Measurements from ENCODE around the gene NR0B1. TPM values are rescaled to one million over a fixed set of nuclear protein-coding genes. Genes with fewer than 3 reads are reported as not detected.

Gene NR0B1
- total RNA-seq, 1 donor from 2014 or later = not detected

DNA sequence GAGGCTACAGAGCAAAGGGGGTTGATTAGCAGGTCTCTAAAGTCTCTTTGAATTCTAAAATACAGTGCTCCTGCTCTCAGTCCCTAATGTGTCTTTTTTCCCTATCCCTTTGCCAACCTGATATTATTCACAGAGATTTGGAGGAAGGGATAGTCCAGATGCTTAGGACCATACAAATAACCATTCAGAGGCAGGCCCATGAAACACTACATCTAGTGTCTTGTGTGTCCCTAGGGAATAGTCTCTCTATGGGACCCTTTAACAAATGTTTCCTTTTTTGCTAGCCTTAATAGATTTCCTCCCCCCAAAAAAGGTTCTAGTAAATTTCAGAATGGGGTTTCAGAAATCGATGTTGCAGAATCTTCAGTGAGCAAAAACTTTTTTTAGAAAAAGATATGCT lies 1.7 kb downstream of the NR0B1 start:
- no peak overlapping the region for H3K4me3 Mint-ChIP-seq (ENCODE audit: unreplicated experiment)
- no peak overlapping the region for H3K27ac Mint-ChIP-seq (ENCODE audit: unreplicated experiment)
- TF ChIP-seq, protein P1, sequence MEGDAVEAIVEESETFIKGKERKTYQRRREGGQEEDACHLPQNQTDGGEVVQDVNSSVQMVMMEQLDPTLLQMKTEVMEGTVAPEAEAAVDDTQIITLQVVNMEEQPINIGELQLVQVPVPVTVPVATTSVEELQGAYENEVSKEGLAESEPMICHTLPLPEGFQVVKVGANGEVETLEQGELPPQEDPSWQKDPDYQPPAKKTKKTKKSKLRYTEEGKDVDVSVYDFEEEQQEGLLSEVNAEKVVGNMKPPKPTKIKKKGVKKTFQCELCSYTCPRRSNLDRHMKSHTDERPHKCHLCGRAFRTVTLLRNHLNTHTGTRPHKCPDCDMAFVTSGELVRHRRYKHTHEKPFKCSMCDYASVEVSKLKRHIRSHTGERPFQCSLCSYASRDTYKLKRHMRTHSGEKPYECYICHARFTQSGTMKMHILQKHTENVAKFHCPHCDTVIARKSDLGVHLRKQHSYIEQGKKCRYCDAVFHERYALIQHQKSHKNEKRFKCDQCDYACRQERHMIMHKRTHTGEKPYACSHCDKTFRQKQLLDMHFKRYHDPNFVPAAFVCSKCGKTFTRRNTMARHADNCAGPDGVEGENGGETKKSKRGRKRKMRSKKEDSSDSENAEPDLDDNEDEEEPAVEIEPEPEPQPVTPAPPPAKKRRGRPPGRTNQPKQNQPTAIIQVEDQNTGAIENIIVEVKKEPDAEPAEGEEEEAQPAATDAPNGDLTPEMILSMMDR (IDR thresholded peaks at IDR 0.05) = no peak
- no peak for DNase-seq (ENCODE audit: low spot score)
- peaks cover 10% of the 10 kb centered on the region for H3K4me1 Mint-ChIP-seq (ENCODE audit: low read depth)
- no peaks in the 10 kb centered on the region for H3K9me3 Mint-ChIP-seq (ENCODE audit: low read depth)
- H3K36me3 Mint-ChIP-seq (ENCODE audit: low read depth) = no peaks in the 10 kb centered on the region
- peaks cover 11% of the 10 kb centered on the region for H3K27me3 Mint-ChIP-seq (ENCODE audit: low read depth)

DNA sequence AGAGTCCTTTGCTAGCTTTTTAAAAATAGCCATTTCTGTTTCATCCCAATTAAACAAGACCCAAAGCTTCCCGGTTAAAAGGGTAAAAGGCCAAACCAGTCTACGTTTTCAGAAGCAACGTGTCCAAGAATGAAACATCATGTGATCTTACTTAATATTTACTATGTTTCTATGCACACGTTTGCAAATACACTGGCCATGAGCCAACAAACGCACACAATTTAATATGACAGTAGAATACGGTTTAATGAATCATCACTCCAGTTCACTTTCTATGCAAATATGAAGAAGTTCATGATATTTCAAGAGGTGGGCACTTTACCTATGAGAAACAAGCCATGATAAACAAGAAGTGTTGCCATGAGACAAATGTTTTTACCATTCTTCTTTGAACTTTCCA lies 4.3 kb downstream of the NR0B1 start:
- H3K36me3 Mint-ChIP-seq (ENCODE audit: low read depth) = no peaks in the 10 kb centered on the region
- H3K4me1 Mint-ChIP-seq (ENCODE audit: low read depth) = peaks cover 15% of the 10 kb centered on the region
- H3K27ac Mint-ChIP-seq (ENCODE audit: unreplicated experiment) = no peak overlapping the region
- no peaks in the 10 kb centered on the region for H3K9me3 Mint-ChIP-seq (ENCODE audit: low read depth)
- H3K4me3 Mint-ChIP-seq (ENCODE audit: unreplicated experiment) = no peak overlapping the region
- TF ChIP-seq, protein P1 (IDR thresholded peaks at IDR 0.05) = no peak
- peaks cover 13% of the 10 kb centered on the region for H3K27me3 Mint-ChIP-seq (ENCODE audit: low read depth)
- DNase-seq (ENCODE audit: low spot score) = no peak

DNA sequence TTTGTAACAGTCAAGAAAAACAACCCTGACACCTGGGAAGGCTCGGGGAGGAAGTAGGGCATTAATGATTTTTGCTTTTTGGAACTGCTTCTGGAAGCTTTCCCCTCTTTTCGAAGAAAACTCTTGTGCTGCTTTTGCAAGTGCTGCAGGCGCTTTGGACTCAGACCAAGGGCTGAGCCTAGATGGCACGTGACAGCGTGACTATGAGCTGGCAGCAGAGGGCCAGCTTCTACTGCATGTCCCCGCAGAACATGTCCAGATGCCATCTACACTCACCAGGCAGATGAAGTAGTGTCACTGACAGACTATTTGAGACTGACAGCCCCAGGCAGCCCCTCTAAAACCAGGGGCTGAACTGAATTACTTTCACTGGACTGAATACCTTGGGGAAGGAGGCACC lies 6.2 kb downstream of the NR0B1 start:
- Mint-ChIP-seq H3K4me1 (ENCODE audit: low read depth) (peaks cover 15% of the 10 kb centered on the region), H3K27me3 (ENCODE audit: low read depth) (peaks cover 8% of the 10 kb centered on the region), H3K4me3 (ENCODE audit: unreplicated experiment) (no peak overlapping the region), H3K27ac (ENCODE audit: unreplicated experiment) (no peak overlapping the region), H3K36me3 (ENCODE audit: low read depth) (no peaks in the 10 kb centered on the region), H3K9me3 (ENCODE audit: low read depth) (no peaks in the 10 kb centered on the region)
- DNase-seq (ENCODE audit: low spot score) = no peak
- TF ChIP-seq, protein P1 (IDR thresholded peaks at IDR 0.05) = no peak

DNA sequence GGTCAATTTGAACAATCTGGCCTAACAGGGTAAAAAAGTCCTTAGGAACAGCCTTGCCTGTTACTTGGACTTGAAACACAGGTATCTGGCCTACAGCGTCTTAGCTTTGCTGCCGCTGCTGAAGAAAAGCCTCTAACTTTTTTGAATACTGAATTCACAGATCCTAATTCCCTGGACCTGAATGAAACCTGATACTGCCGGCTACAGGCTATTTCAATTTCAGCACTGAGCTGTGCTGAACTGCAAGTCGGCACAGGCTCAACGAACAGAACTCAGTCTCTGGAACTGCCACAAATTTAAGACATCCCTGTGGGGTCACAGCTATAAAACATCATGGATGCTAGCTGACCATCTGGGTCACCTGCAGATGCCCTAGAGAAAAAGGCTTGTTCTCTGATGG lies 7.2 kb downstream of the NR0B1 start:
- TF ChIP-seq, protein P1 (IDR thresholded peaks at IDR 0.05) = no peak
- Mint-ChIP-seq H3K4me3 (ENCODE audit: unreplicated experiment) (no peak overlapping the region), H3K27ac (ENCODE audit: unreplicated experiment) (no peak overlapping the region), H3K9me3 (ENCODE audit: low read depth) (no peaks in the 10 kb centered on the region), H3K27me3 (ENCODE audit: low read depth) (peaks cover 4% of the 10 kb centered on the region), H3K36me3 (ENCODE audit: low read depth) (no peaks in the 10 kb centered on the region), H3K4me1 (ENCODE audit: low read depth) (peaks cover 15% of the 10 kb centered on the region)
- DNase-seq (ENCODE audit: low spot score) = no peak

DNA sequence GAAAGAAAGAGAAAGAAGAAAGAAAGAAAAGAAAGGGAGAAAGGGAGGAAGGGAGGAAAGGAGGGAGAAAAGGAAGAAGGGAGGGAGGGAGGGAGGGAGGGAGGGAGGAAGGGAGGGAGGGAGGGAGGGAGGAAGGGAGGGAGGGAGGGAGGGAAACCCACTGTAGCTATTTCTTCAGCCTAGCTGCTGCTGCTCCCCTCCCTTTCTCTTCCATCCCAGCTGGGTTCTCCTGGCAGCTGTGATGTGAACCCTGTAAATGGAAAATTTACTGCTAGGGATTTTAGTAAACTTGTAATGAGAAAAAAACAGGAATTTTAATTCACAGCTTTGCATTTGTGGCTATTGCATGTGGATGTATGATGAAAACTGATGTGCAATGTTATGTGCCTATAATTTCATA lies 8.0 kb downstream of the NR0B1 start:
- Mint-ChIP-seq H3K27ac (ENCODE audit: unreplicated experiment) (no peak overlapping the region), H3K4me1 (ENCODE audit: low read depth) (peaks cover 15% of the 10 kb centered on the region), H3K27me3 (ENCODE audit: low read depth) (peaks cover 4% of the 10 kb centered on the region), H3K4me3 (ENCODE audit: unreplicated experiment) (no peak overlapping the region), H3K36me3 (ENCODE audit: low read depth) (no peaks in the 10 kb centered on the region), H3K9me3 (ENCODE audit: low read depth) (no peaks in the 10 kb centered on the region)
- no peak for DNase-seq (ENCODE audit: low spot score)
- TF ChIP-seq, protein P1 (IDR thresholded peaks at IDR 0.05) = no peak
